Femur (tissue), 1 donor: ENCODE data around the gene SSH3.
A peak's percentile ranks its signal among the peaks of the same experiment; 100 is the strongest.
"Not testable (repeated sequence)": the region's sequence is repeated elsewhere in the genome, so short reads cannot be mapped to it uniquely, and the experiment has no call there.

Experiments
- DNase-seq: peaks from one replicate; pipeline ENCODE4 v3.0.0-alpha.2; 2017

SSH3 gene

GRCh38 chr11:67312187-67313021, 9.1 kb downstream of the SSH3 start:
- peak; percentile 32 for DNase-seq

DNA sequence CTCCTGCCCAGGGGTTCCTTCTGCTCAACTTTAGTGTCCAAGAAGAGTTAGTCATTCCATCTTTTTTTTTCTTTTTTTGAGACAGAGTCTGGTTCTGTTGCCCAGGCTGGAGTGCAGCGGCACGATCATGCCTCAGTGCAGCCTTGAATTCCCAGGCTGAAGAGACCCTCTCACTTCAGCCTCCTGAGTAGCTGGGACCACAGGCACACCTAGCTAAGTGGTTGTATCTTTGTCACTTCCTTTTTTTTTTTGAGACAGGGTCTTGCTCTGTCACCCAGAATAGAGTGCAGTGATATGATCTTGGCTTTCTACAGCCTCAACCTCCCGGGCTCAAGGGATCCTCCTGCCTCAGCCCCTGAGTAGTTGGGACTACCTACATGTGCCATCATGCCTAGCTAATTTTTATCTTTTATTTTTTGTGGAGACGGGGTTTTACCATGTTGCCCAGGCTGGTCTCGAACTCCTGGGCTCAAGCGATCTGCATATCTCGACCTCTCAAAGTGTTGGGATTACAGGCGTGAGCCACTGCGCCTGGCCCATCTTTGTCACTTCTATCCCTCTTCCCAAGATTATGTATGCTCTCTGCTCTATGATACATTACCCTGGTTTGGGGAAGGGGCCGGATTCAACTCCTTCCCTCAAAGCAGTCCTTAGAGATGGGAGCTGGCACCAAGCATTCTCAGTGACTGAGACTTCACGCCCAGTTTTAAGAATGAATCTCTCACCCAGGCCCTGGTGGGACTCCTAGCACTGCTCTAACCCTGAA, 10.0 kb downstream of the SSH3 start:
- no peak for DNase-seq

DNA sequence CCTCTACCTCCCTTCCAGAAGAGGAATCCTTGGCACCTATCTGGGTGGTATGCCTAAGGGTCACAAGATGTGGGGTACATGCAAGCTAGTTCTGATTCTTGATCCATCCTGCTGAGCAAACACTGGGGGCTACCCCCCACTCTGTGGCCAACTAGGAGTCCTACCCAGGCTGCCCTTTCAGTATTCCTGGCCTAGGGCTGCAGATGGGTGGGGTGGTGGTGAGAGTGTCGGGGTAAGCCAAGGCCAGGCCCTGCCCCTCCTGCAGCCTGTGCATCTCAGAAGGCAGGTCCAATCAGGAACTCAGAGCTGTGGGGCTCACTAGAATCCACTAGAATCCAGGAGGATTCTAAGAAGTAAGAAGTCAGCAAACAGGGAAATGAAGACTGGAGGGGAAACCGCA, 10.9 kb downstream of the SSH3 start:
- no peak for DNase-seq

GRCh38 chr11:67315325-67315909, 12.1 kb downstream of the SSH3 start:
- no peak for DNase-seq

GRCh38 chr11:67316882-67317204, 13.5 kb downstream of the SSH3 start:
- DNase-seq = no peak

- DNase-seq = peak; percentile 98
These were observed 14.0 kb downstream of the SSH3 start for GRCh38 chr11:67317205-67317887.

DNA sequence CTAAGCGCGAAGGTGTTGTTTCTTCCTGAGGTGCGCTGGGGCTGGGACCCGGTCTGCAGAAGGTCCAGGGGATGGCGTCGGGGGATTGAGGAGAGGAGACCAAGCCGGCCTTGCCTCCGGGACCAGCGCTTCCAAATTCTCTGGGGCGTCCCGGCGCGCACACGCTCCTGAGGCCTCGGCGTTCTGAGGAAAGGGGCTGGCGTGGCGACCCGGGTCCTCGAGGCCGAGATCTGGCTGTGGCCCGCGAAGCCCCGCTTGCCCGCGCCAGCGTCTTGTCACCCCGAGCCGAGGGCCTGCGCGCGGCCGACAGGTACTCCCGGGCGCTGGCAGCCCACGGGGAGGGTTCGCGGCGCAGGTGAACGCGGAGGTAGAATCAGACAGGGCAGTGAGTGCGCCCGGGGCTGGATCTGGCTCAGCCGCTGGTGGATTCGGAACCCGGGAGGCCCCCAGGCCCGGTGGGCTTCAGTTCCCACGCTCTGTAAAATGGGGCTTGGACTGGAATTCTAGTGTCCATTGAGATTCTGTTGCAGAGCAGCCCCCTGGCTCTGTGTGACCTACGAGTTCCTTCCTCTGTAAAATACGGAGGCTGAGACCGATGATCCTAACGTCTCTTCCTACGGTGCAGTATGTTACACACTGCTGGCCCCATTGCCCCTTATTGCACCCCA, 14.7 kb downstream of the SSH3 start:
- DNase-seq = no peak

GRCh38 chr11:67318876-67319275, 15.5 kb downstream of the SSH3 start:
- DNase-seq = not testable (repeated sequence)

DNA sequence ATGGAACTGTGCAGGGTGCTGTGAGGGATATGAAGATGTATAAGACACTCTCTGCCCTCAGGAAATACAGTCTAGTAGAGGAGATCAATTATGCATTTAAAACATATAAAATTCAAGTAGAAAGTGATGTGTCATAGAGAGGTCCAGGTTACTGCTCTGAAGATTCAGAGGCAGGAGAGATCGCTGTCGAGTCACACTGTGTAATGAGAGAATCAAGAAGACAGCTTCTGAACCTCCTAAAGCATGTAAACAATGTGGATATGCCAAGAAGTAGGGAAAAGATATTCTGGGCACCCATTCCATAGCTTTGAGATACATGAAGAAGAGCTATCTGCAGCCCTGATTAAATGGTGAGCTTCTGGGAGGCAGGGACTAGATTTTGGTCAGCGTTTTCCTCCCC, 16.7 kb downstream of the SSH3 start:
- DNase-seq = no peak

- no peak for DNase-seq
These were observed 17.4 kb downstream of the SSH3 start for GRCh38 chr11:67320691-67321090.

DNA sequence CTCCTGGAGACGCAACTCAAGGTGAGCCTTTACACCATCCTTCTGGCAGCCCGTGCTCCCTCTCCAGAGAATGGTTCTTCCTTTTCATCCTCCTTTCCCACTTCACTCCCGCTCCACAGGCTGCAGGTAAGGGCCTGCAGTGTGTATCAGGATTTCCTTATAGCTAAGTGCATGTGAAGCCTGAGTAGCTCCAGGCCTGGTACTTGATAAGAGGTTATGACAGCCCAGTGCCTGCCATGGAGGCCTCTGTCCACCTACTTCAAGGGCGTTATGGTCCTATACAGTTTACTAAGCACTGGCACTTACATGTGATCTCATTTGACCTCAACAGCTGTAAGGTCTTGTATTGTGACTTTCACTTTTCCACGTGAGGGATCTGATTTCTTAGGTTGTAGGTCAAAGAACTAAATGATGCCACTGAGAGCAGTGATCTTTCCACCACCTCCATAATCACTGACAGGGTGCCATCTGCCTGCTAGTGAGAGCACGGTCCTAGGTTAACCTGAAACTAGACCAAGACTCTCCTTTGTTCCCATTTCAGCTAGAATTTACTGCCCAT, 18.1 kb downstream of the SSH3 start:
- DNase-seq = no peak

DNA sequence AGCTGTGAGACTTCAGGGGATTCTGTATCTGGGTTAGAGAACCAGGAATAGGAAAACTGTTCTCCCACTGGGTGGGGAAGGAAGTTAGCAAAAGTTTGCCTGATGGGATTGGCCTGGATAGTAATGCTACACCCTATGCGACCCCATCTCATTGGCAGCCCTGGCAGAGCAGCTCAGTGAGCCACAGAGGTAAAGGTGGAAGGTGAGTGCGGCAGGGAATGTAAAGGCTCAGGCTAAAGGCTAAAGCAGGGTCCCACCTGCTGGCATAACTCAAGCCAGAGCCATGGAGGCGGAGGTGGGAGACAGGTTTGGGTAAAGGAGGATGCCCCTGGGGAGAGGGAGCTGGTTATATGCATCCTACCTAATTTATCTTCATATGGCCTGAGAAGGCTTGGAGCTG, 18.7 kb downstream of the SSH3 start:
- DNase-seq = no peak

DNA sequence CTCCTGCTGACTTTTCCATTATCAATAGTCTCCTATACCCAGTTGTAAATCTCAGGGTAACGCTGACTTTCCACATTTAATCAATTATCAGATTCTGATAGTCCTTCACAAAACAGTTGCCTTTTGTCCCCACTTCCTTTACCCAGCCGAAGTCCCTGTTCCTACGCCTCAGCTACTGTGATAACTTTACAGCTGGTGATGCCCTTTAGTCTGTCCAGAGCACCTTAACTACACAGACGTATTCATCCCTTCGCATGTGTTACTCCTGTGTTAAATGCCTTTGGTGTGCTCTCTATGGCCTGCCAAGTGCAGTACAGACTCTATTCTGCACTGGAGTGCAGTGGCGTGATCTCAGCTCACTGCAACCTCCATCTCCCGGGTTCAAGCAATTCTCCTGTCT, 20.2 kb downstream of the SSH3 start:
- no peak for DNase-seq

- DNase-seq = no peak
These were observed 28.9 kb downstream of the SSH3 start for GRCh38 chr11:67332081-67332691.

DNA sequence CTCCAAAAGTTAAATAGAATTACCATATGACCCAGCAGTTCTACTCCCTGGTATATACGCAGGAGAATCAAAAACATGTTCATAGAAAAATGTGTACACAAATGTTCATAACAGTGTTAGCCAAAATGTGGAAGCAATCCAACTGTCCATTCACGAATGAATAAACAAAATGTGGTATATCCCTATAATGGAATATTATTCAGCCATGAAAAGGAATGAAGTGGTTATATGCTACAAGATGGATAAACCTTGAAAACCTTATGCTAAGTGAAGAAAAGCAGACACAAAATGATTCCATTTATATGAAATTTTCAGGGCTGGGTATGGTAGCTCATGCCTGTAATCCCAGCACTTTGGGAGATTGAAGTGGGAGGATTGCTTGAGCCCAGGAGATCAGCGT, 33.9 kb downstream of the SSH3 start:
- no peak for DNase-seq

- DNase-seq = no peak
These were observed 40.9 kb downstream of the SSH3 start for GRCh38 chr11:67344264-67344663.

DNA sequence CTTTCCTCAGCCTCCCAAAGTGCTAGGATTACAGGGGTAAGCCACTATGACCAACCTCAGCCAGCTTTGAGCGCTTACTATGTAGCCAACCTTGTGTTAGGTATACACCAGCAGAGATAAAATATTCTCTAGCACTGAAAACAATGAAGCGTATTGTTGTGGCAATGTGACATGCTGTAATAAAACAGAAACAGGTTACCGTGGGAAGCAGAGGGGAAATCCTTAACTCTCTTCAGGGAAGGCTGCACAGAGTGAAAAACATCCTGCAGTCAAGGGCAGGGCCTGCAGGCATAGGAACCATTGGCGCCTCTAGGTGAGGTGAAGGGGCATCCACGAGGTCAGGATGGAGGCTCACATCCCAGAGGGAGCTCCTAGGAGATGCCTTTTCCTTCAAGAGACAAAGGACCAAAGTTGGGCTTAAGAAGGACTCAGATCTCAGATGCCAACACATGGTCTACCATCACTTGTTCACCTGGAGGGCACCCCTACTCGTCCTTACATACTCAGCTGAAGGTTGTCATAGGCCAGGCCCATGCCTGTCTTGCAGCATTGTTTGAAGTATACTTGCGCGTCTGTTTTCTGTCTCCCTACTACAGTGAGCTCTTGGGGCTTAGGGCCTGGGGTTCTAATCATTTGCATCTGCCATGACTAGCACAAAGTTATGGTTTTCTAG, 42.1 kb downstream of the SSH3 start:
- DNase-seq = no peak

- DNase-seq = no peak
These were observed 42.8 kb downstream of the SSH3 start for GRCh38 chr11:67345920-67346819.

DNA sequence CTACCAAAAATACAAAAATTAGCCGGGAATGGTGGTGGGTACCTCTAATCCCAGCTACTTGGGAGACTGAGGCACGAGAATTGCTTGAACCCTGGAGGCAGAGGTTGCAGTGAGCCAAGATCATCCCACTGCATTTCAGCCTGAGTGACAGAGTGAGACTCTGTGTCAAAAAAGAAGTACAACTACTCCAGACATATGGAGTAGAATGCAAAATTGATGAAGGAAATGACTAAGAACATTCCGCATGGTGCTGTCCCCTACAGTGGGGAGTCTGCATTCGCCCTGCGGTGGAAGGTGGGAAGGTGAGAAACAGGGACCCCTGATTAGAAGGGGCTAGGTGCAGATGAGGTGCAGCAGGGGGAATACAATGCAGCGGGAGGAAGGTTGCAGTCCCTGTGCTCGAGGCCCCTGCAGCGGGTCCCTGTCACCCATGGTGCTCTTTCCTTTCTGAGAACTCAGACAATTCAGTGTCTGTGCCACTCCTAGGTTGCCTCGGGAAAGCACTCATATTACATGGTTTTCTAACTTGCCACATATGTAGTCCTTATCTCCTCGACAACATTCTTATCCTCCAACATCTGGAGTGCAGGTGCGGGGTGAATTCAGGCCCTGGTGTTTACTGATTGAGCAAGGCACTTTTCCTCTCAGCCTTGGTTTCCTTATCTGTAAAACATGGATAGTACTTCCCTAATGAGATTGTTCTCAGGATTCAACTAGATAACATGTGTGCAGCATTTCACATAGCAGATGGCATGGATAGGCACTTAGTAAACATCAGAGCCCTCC, 44.8 kb downstream of the SSH3 start:
- DNase-seq = no peak

DNA sequence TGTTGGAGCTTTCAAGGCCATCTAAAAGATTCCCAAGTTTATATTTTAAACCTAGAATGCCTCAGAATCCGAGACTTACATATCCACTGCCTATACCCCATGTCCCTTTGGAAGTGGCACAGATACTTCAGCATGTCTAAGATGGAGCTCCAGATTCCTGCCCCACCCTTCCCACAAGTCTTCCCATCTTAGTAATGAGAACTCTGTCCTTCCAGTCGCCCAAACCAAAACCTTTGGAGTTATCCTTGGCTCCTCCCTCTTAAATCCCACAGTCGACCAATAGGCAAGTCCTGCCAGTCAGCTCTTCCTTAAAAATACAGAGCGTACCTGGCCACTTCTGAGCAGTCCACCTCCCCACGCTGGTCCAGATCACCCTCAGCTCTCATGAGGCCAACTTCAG, 45.7 kb downstream of the SSH3 start:
- DNase-seq = no peak
